Trophoblast cell (in vitro differentiated cells and primary cell): ENCODE measurements around the gene SSBP2.
"Not testable (repeated sequence)": the region's sequence is repeated elsewhere in the genome, so short reads cannot be mapped to it uniquely, and the experiment has no call there.

Experiments used
- DNase-seq, 2 donors: peaks; one replicate each; pipeline ENCODE4 v3.0.0-alpha.2; 2016
- H2AFZ ChIP-seq: 2 replicates; pipeline ENCODE4 v1.6.1; 2013; ENCODE audit warnings: low read length, moderate library complexity, mild to moderate bottlenecking; ENCODE audit not compliant: insufficient read depth, poor library complexity
- H2AK5ac ChIP-seq: 2 replicates; pipeline ENCODE4 v1.6.1; 2013; ENCODE audit warnings: mild to moderate bottlenecking, low read length
- H2BK120ac ChIP-seq: 2 replicates; pipeline ENCODE4 v1.6.1; 2013; ENCODE audit warnings: low read length, mild to moderate bottlenecking, moderate library complexity; ENCODE audit not compliant: insufficient read depth, poor library complexity
- H2BK12ac ChIP-seq: 2 replicates; pipeline ENCODE4 v1.6.1; 2013; ENCODE audit warnings: mild to moderate bottlenecking, low read length, moderate library complexity
- H2BK5ac ChIP-seq: 2 replicates; pipeline ENCODE4 v1.6.1; 2013; ENCODE audit warnings: low read length, low read depth, moderate library complexity, mild to moderate bottlenecking; ENCODE audit not compliant: poor library complexity
- H3K14ac ChIP-seq: 2 replicates; pipeline ENCODE4 v1.6.1; 2013; ENCODE audit warnings: mild to moderate bottlenecking, low read length
- H3K18ac ChIP-seq: 2 replicates; pipeline ENCODE4 v1.6.1; 2013; ENCODE audit warnings: mild to moderate bottlenecking, low read length
- H3K23ac ChIP-seq: 2 replicates; pipeline ENCODE4 v1.6.1; 2013; ENCODE audit warnings: low read length
- H3K27ac ChIP-seq: 2 replicates; pipeline ENCODE4 v1.5.1; 2013; ENCODE audit warnings: low read depth, mild to moderate bottlenecking, inconsistent platforms, low read length, moderate library complexity
- H3K27me3 ChIP-seq: 2 replicates; pipeline ENCODE4 v1.6.1; 2013; ENCODE audit warnings: inconsistent platforms, mild to moderate bottlenecking, low read length, moderate library complexity; ENCODE audit not compliant: insufficient read depth
- H3K36me3 ChIP-seq, 2 experiments: 1 replicate in 1 of 2; 2 replicates in 1 of 2; pipeline ENCODE4 v1.6.1; 2013; ENCODE audit warnings: low read length in 2 of 2, mild to moderate bottlenecking in 2 of 2, moderate library complexity in 1 of 2; ENCODE audit not compliant: insufficient read depth in 2 of 2, control insufficient read depth in 1 of 2
- H3K4ac ChIP-seq: 2 replicates; pipeline ENCODE4 v1.6.1; 2013; ENCODE audit warnings: low read depth, mild to moderate bottlenecking, low read length, moderate library complexity
- H3K4me1 ChIP-seq, 2 experiments: 1 replicate in 1 of 2; 2 replicates in 1 of 2; pipeline ENCODE4 v1.6.1; 2013; ENCODE audit warnings: low read length in 2 of 2, mild to moderate bottlenecking in 2 of 2, moderate library complexity in 1 of 2; ENCODE audit not compliant: insufficient read depth in 2 of 2, control insufficient read depth in 1 of 2
- H3K4me2 ChIP-seq: 2 replicates; pipeline ENCODE4 v1.6.1; 2013; ENCODE audit warnings: inconsistent platforms, mild to moderate bottlenecking, low read length, moderate library complexity
- H3K4me3 ChIP-seq: 2 replicates; pipeline ENCODE4 v1.5.1; 2013; ENCODE audit warnings: mild to moderate bottlenecking, low read depth, low read length, inconsistent platforms
- H3K79me1 ChIP-seq: one replicate; pipeline ENCODE4 v1.6.1; 2013; ENCODE audit warnings: low read length
- H3K79me2 ChIP-seq: 2 replicates; pipeline ENCODE4 v1.6.1; 2013; ENCODE audit warnings: low read length, mild to moderate bottlenecking; ENCODE audit not compliant: control insufficient read depth, insufficient read depth, poor library complexity
- H3K9ac ChIP-seq: 2 replicates; pipeline ENCODE4 v1.6.1; 2013; ENCODE audit warnings: mild to moderate bottlenecking, low read length
- H3K9me3 ChIP-seq: 2 replicates; pipeline ENCODE4 v1.6.1; 2013; ENCODE audit warnings: low read depth, mild to moderate bottlenecking, control low read depth, inconsistent platforms, low read length; ENCODE audit not compliant: insufficient read depth
- H4K12ac ChIP-seq: 2 replicates; pipeline ENCODE4 v1.6.1; 2013; ENCODE audit warnings: low read depth, mild to moderate bottlenecking, low read length, moderate library complexity
- H4K8ac ChIP-seq: 2 replicates; pipeline ENCODE4 v1.6.1; 2013; ENCODE audit warnings: low read depth, mild to moderate bottlenecking, low read length, moderate library complexity
- H4K91ac ChIP-seq: one replicate; pipeline ENCODE4 v1.6.1; 2013; ENCODE audit warnings: low read depth, mild to moderate bottlenecking, low read length, moderate library complexity
- WGBS: extraction: QIAGEN DNeasy Blood & Tissue Kit; methylation state at CpG from one replicate; pipeline ENCODE4 v1.1.7; 2013; ENCODE audit warnings: missing lambda C conversion rate; ENCODE audit not compliant: insufficient read length, insufficient coverage; ENCODE audit errors: extremely low coverage; 5-methylcytosine and 5-hydroxymethylcytosine counted together

The SSBP2 gene

GRCh38 chr5:81718300-81718699 is 32.6 kb downstream of the SSBP2 start:
- no peak overlapping the region for H4K8ac ChIP-seq
- WGBS: no CpG with 5 or more reads among the region's 6 CpGs
- H3K4me3 ChIP-seq: no peak overlapping the region
- H2AFZ ChIP-seq: no peak overlapping the region
- no peaks in the 10 kb centered on the region for H3K79me1 ChIP-seq
- no peak overlapping the region for H3K4ac ChIP-seq
- H3K18ac ChIP-seq: no peak overlapping the region
- H2BK5ac ChIP-seq: no peak overlapping the region
- no peak overlapping the region for H3K23ac ChIP-seq
- H2AK5ac ChIP-seq: no peak overlapping the region
- no peak overlapping the region for H2BK12ac ChIP-seq
- no peak for DNase-seq
- no peak overlapping the region for H2BK120ac ChIP-seq
- H3K27ac ChIP-seq: no peak overlapping the region
- H4K91ac ChIP-seq: no peak overlapping the region
- H3K9ac ChIP-seq: no peak overlapping the region
- no peak overlapping the region for H4K12ac ChIP-seq
- no peak overlapping the region for H3K4me2 ChIP-seq
- H3K9me3 ChIP-seq: no peaks in the 10 kb centered on the region
- no peaks in the 10 kb centered on the region for H3K4me1 ChIP-seq
- no peak overlapping the region for H3K14ac ChIP-seq
- H3K36me3 ChIP-seq: no peaks in the 10 kb centered on the region
- H3K79me2 ChIP-seq: no peaks in the 10 kb centered on the region
- no peaks in the 10 kb centered on the region for H3K27me3 ChIP-seq

- no CpG with 5 or more reads among the region's 4 CpGs for WGBS
- H2AK5ac ChIP-seq: no peak overlapping the region
Observed at GRCh38 chr5:81717860-81718259, 33.0 kb downstream of the SSBP2 start.

GRCh38 chr5:81717226-81717625 is 33.7 kb downstream of the SSBP2 start:
- Histone ChIP-seq H2BK5ac (no peak overlapping the region), H3K18ac (no peak overlapping the region), H3K14ac (no peak overlapping the region), H3K9ac (no peak overlapping the region), H3K23ac (no peak overlapping the region), H3K36me3 (no peaks in the 10 kb centered on the region), H4K12ac (no peak overlapping the region), H2AFZ (no peak overlapping the region), H3K4me3 (no peak overlapping the region), H3K4ac (no peak overlapping the region), H3K27ac (no peak overlapping the region), H3K79me1 (no peaks in the 10 kb centered on the region), H3K27me3 (no peaks in the 10 kb centered on the region), H2BK12ac (no peak overlapping the region), H3K79me2 (no peaks in the 10 kb centered on the region), H4K8ac (no peak overlapping the region), H3K4me1 (no peaks in the 10 kb centered on the region), H4K91ac (no peak overlapping the region), H2BK120ac (no peak overlapping the region), H3K9me3 (no peaks in the 10 kb centered on the region), H2AK5ac (no peak overlapping the region), H3K4me2 (no peak overlapping the region)
- WGBS: no CpG with 5 or more reads among the region's 1 CpG
- DNase-seq: no peak

More at GRCh38 chr5:81717860-81718259, 33.0 kb downstream of the SSBP2 start:
- Histone ChIP-seq H2BK120ac (no peak overlapping the region), H3K9ac (no peak overlapping the region), H3K4me2 (no peak overlapping the region), H3K14ac (no peak overlapping the region), H4K8ac (no peak overlapping the region), H2BK12ac (no peak overlapping the region), H3K18ac (no peak overlapping the region), H4K91ac (no peak overlapping the region), H3K79me2 (no peaks in the 10 kb centered on the region), H3K36me3 (no peaks in the 10 kb centered on the region), H4K12ac (no peak overlapping the region), H3K27me3 (no peaks in the 10 kb centered on the region), H2BK5ac (no peak overlapping the region), H3K27ac (no peak overlapping the region), H2AFZ (no peak overlapping the region), H3K23ac (no peak overlapping the region), H3K4me3 (no peak overlapping the region), H3K79me1 (no peaks in the 10 kb centered on the region), H3K9me3 (no peaks in the 10 kb centered on the region), H3K4me1 (no peaks in the 10 kb centered on the region), H3K4ac (no peak overlapping the region)
- no peak for DNase-seq

GRCh38 chr5:81714076-81714475 is 36.8 kb downstream of the SSBP2 start:
- H3K18ac ChIP-seq, H3K4me2 ChIP-seq, H3K23ac ChIP-seq, H4K8ac ChIP-seq, DNase-seq, H3K4ac ChIP-seq, H2AFZ ChIP-seq, H3K9me3 ChIP-seq, H3K4me1 ChIP-seq, H2AK5ac ChIP-seq, H3K27ac ChIP-seq, H4K91ac ChIP-seq, H3K79me2 ChIP-seq, H3K4me3 ChIP-seq, H3K36me3 ChIP-seq, H3K27me3 ChIP-seq, H4K12ac ChIP-seq, H2BK120ac ChIP-seq, H2BK12ac ChIP-seq, H2BK5ac ChIP-seq, H3K79me1 ChIP-seq, H3K14ac ChIP-seq, H3K9ac ChIP-seq: not testable (repeated sequence)
- WGBS: no CpG with 5 or more reads among the region's 2 CpGs
